Activated naive CD4-positive, alpha-beta T cell treated with Interleukin-2 at 50 U/mL for 16 hours (primary cell): ENCODE data around the gene MGAT4A.
"Not testable (repeated sequence)": the region's sequence is repeated elsewhere in the genome, so short reads cannot be mapped to it uniquely, and the experiment has no call there.

Experiments used
- DNase-seq: peaks from one replicate; pipeline ENCODE4 v3.0.0-alpha.2; 2020

MGAT4A gene

GRCh38 chr2:98728088-98728718 is 2.7 kb downstream of the MGAT4A start:
- DNase-seq, result not testable (repeated sequence)

GRCh38 chr2:98727369-98728087 is 3.4 kb downstream of the MGAT4A start:
- DNase-seq, result no peak

GRCh38 chr2:98726735-98727368 is 4.1 kb downstream of the MGAT4A start:
- no peak for DNase-seq

GRCh38 chr2:98726205-98726604 is 4.7 kb downstream of the MGAT4A start:
- no peak for DNase-seq

- DNase-seq, result no peak
These were observed 10.6 kb downstream of the MGAT4A start for GRCh38 chr2:98720286-98720685.

- no peak for DNase-seq
These were observed 13.3 kb downstream of the MGAT4A start for GRCh38 chr2:98717621-98718020.

- DNase-seq, result no peak
These were observed 14.1 kb downstream of the MGAT4A start for GRCh38 chr2:98716786-98717185.

GRCh38 chr2:98715812-98716451 is 15.0 kb downstream of the MGAT4A start:
- DNase-seq, result no peak

- no peak for DNase-seq
These were observed 17.5 kb downstream of the MGAT4A start for GRCh38 chr2:98713332-98714015.

- no peak for DNase-seq
These were observed 18.8 kb downstream of the MGAT4A start for GRCh38 chr2:98712145-98712544.

- no peak for DNase-seq
These were observed 19.4 kb downstream of the MGAT4A start for GRCh38 chr2:98711506-98711905.

GRCh38 chr2:98710734-98711133 is 20.2 kb downstream of the MGAT4A start:
- no peak for DNase-seq

GRCh38 chr2:98709535-98709934 is 21.4 kb downstream of the MGAT4A start:
- no peak for DNase-seq

GRCh38 chr2:98708396-98709186 is 22.3 kb downstream of the MGAT4A start:
- DNase-seq, result no peak

- DNase-seq, result no peak
These were observed 24.3 kb downstream of the MGAT4A start for GRCh38 chr2:98706591-98706990.

- DNase-seq, result no peak
These were observed 25.7 kb downstream of the MGAT4A start for GRCh38 chr2:98705333-98705617.

GRCh38 chr2:98704499-98705332 is 26.2 kb downstream of the MGAT4A start:
- no peak for DNase-seq

- no peak for DNase-seq
These were observed 27.2 kb downstream of the MGAT4A start for GRCh38 chr2:98703738-98704137.

GRCh38 chr2:98702858-98703620 is 27.9 kb downstream of the MGAT4A start:
- no peak for DNase-seq

- no peak for DNase-seq
These were observed 28.7 kb downstream of the MGAT4A start for GRCh38 chr2:98702127-98702802.
